Testis (tissue), 3 donors: ENCODE data around the gene DDX17. TPM values are rescaled to one million over a fixed set of nuclear protein-coding genes. Genes with fewer than 3 reads are reported as not detected.
"Not testable (repeated sequence)": the region's sequence is repeated elsewhere in the genome, so short reads cannot be mapped to it uniquely, and the experiment has no call there.

ENCODE experiments used
- DNase-seq: peaks from one replicate; pipeline ENCODE4 v3.0.0-alpha.2; 2019
- H3K27ac ChIP-seq, 2 donors: fragments of 200-600 bp; sonication (generic); one replicate each; pipeline ENCODE4 v1.5.1; 2019
- H3K27me3 ChIP-seq: fragments of 200-600 bp; sonication (generic); one replicate; pipeline ENCODE4 v1.5.1; 2019
- H3K36me3 ChIP-seq: fragments of 200-600 bp; sonication (generic); one replicate; pipeline ENCODE4 v1.5.1; 2017; ENCODE audit warnings: low read depth; ENCODE audit errors: missing control alignments
- H3K4me1 ChIP-seq: fragments of 200-600 bp; sonication (generic); one replicate; pipeline ENCODE4 v1.5.1; 2019
- H3K4me3 ChIP-seq, 2 donors: fragments of 200-600 bp; sonication (generic); one replicate each; pipeline ENCODE4 v1.5.1; 2017 to 2019
- H3K9me3 ChIP-seq: fragments of 200-600 bp; sonication (generic); one replicate; pipeline ENCODE4 v1.5.1; 2017
- CTCF ChIP-seq, 3 experiments: fragments of 450-650 bp in 2 of 3; fragments of 200-600 bp in 1 of 3; sonication (generic) in 1 of 3; IDR thresholded peaks; one replicate each; pipeline ENCODE4 v1.5.1; 2016 to 2019; ENCODE audit warnings: antibody characterized with exemption in 3 of 3, mild to moderate bottlenecking in 2 of 3, moderate library complexity in 1 of 3
- POLR2A ChIP-seq: fragments of 450-650 bp; IDR thresholded peaks from one replicate; pipeline ENCODE4 v1.6.1; 2017; ENCODE audit warnings: antibody characterized with exemption, mild to moderate bottlenecking, moderate library complexity
- WGBS, 2 donors: methylation state at CpG; one replicate each; pipeline ENCODE4 v1.1.5; 2018; 5-methylcytosine and 5-hydroxymethylcytosine counted together
- intact Hi-C: fragments of 100-400 bp; cut with DNase I; formaldehyde crosslinking; loops from one replicate; pipeline ENCODE4 v1.15.1; 2023; ENCODE audit warnings: low total_unique reads
- polyA plus RNA-seq: library from polyadenylated mRNA; stranded (reverse); fragments of 350-450 nt; fragmentation: Illumina TruSeq; extraction: RNeasy Lipid Tissue Mini Kit (QIAGEN cat#74804); gene quantifications from one replicate; pipeline ENCODE4 v1.2.3, GENCODE V29; 2014; ENCODE audit warnings: low read depth, low replicate concordance; ENCODE audit not compliant: insufficient read depth
- total RNA-seq, 2 donors: library from RNA; depleted of rRNA; stranded (reverse); fragments of >200 nt; gene quantifications; one replicate each; pipeline ENCODE4 v1.2.3, GENCODE V29; 2016

Gene DDX17
- total and polyA plus RNA-seq, 3 donors from 2014 or later, result 259 to 995 (median 964) TPM

GRCh38 chr22:38479096-38479837, 26.8 kb downstream of the DDX17 start:
- no peak overlapping the region for H3K27ac ChIP-seq
- WGBS, 2 donors, result 74 to 80% methylated on average over 7 of the region's 7 CpGs
- no peak overlapping the region for H3K4me3 ChIP-seq
- TF ChIP-seq CTCF (IDR thresholded peaks at IDR 0.05) (no peak), POLR2A (no peak)
- no peaks in the 10 kb centered on the region for H3K36me3 ChIP-seq
- intact Hi-C loops, result no loop called here
- H3K27me3 ChIP-seq, result no peaks in the 10 kb centered on the region
- no peaks in the 10 kb centered on the region for H3K9me3 ChIP-seq
- H3K4me1 ChIP-seq, result no peaks in the 10 kb centered on the region
- no peak for DNase-seq

- WGBS, 2 donors, result 90 to 100% methylated on average over 1 of the region's 1 CpG
Observed at GRCh38 chr22:38477585-38477984, 28.5 kb downstream of the DDX17 start.

DNA sequence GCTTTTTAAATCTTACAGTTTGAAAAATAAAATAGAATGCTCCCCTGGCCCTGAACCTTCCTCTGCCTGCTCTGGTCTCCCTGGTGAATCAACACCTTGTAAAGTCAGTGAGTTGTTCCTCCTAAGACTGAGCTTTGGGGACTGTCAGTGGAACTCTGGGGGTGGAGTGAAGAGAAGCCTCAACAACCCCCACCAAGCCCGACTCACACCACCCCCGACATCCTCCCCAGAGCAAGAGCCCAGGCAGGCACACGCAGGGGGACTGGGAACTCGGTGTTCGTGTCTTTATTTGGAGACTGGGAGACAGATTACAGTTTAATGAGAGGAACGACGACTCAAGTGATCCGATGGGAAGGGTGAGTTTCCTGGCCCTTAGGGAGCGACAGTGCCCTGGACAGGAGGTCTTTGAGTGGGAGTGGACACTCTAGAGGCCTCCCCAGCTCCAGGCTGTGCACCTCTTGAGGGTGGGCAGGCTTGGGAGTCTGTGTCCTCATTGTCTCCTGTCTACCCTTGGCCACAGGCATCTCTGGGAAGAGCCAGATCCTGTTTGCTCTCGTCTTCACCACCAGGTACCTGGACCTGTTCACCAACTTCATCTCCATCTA, 32.0 kb downstream of the DDX17 start:
- Histone ChIP-seq H3K4me1 (no peaks in the 10 kb centered on the region), H3K36me3 (no peaks in the 10 kb centered on the region), H3K27ac (no peak overlapping the region), H3K4me3 (no peak overlapping the region), H3K9me3 (no peaks in the 10 kb centered on the region), H3K27me3 (no peaks in the 10 kb centered on the region)
- DNase-seq, result no peak
- TF ChIP-seq CTCF (IDR thresholded peaks at IDR 0.05), result no peak
- TF ChIP-seq POLR2A, result no peak
- 69 to 76% methylated on average over 10 of the region's 10 CpGs for WGBS, 2 donors
- intact Hi-C loops, result no loop called here

More at GRCh38 chr22:38477585-38477984, 28.5 kb downstream of the DDX17 start:
- H3K4me3 ChIP-seq, result no peak overlapping the region
- H3K9me3 ChIP-seq, result no peaks in the 10 kb centered on the region
- H3K27ac ChIP-seq, result no peak overlapping the region
- no peaks in the 10 kb centered on the region for H3K4me1 ChIP-seq
- H3K27me3 ChIP-seq, result no peaks in the 10 kb centered on the region
- intact Hi-C loops, result no loop called here
- H3K36me3 ChIP-seq, result no peaks in the 10 kb centered on the region
- DNase-seq, result no peak
- TF ChIP-seq POLR2A (no peak), CTCF (IDR thresholded peaks at IDR 0.05) (no peak)

DNA sequence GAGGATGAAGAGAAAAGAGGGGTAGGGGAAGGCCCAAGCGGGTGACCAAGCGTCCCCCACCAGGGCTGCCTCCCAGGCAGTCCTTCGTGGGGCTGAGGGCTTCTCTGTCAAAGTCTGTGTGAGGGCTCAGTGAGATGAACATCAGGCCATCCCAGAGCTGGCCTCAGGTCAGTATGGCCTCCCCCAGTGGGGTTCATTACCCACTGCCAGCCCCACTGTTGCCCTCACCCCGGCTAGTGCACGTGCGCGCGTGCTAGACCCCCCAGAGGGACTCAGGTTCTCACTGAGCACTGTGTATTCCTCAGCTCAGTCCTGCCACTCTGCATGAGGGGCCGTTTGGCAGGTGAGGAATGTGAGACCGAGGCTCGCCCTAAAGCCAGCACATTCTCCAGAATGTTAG, 34.9 kb downstream of the DDX17 start:
- 90 to 92% methylated on average over 4 to 11 of the region's 11 CpGs for WGBS, 2 donors
- no peak for TF ChIP-seq CTCF (IDR thresholded peaks at IDR 0.05)
- TF ChIP-seq POLR2A, result no peak
- Histone ChIP-seq H3K27ac (no peak overlapping the region), H3K36me3 (no peaks in the 10 kb centered on the region), H3K27me3 (no peaks in the 10 kb centered on the region), H3K4me1 (peaks cover 16% of the 10 kb centered on the region), H3K4me3 (no peak overlapping the region), H3K9me3 (no peaks in the 10 kb centered on the region)
- intact Hi-C loops, result no loop called here
- no peak for DNase-seq

DNA sequence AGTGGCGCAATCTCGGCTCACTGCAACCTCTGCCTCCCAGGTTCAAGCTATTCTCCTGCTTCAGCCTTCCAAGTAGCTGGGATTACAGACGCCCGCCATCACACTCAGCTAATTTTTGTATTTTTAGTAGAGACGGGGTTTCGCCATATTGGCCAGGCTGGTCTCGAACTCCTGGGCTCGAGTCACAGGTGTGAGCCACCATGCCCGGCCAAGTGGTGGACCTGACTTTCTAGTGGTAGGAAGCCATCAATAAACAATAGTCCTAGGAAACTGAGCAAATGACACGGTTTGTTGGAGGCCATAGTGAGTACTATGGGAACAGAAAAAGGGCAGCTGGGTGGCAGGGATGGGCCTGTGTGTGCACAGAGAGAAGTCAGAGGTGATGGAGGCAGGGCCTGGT, 35.9 kb downstream of the DDX17 start:
- H3K9me3 ChIP-seq, H3K27me3 ChIP-seq, H3K4me3 ChIP-seq, intact Hi-C loops, DNase-seq, H3K36me3 ChIP-seq, H3K27ac ChIP-seq: not testable (repeated sequence)
- peaks cover 16% of the 10 kb centered on the region for H3K4me1 ChIP-seq
- 97% methylated on average over 10 of the region's 10 CpGs for WGBS, 2 donors
